Endodermal cell (in vitro differentiated cells): ENCODE results near the gene SLC6A11. TPM values are rescaled to one million over a fixed set of nuclear protein-coding genes. Genes with fewer than 3 reads are reported as not detected.

Experiments
- DNase-seq: peaks from one replicate; pipeline ENCODE4 v3.0.0-alpha.2; 2017
- H3K27ac ChIP-seq: 2 replicates; pipeline ENCODE4 v1.5.1; 2013; ENCODE audit warnings: mild to moderate bottlenecking, low read depth, low read length, moderate library complexity
- H3K27me3 ChIP-seq: 2 replicates; pipeline ENCODE4 v1.6.1; 2013; ENCODE audit warnings: mild to moderate bottlenecking, low read length, moderate library complexity; ENCODE audit not compliant: insufficient read depth, control insufficient read depth, poor library complexity, severe bottlenecking
- H3K36me3 ChIP-seq: 2 replicates; pipeline ENCODE4 v1.7.0; 2013; ENCODE audit warnings: mild to moderate bottlenecking, low read length, moderate library complexity; ENCODE audit not compliant: control insufficient read depth, insufficient read depth
- H3K4me1 ChIP-seq: one replicate; pipeline ENCODE4 v1.7.0; 2013; ENCODE audit warnings: low read length; ENCODE audit not compliant: control insufficient read depth, insufficient read depth
- H3K4me3 ChIP-seq: 2 replicates; pipeline ENCODE4 v1.5.1; 2013; ENCODE audit warnings: mild to moderate bottlenecking, low read length, moderate library complexity
- H3K9ac ChIP-seq: 2 replicates; pipeline ENCODE4 v1.6.1; 2013; ENCODE audit warnings: mild to moderate bottlenecking, low read length, moderate library complexity; ENCODE audit not compliant: poor library complexity, severe bottlenecking; ENCODE audit errors: extremely low read depth
- H3K9me3 ChIP-seq: 2 replicates; pipeline ENCODE4 v1.6.1; 2013; ENCODE audit warnings: mild to moderate bottlenecking, low read length, moderate library complexity; ENCODE audit not compliant: control insufficient read depth
- H3K27ac Mint-ChIP-seq: 2 replicates; pipeline ENCODE4 v1.8.0; 2020; ENCODE audit warnings: mixed read lengths
- H3K27me3 Mint-ChIP-seq: 2 replicates; pipeline ENCODE4 v1.8.0; 2021; ENCODE audit warnings: mild to moderate bottlenecking, mixed read lengths; ENCODE audit not compliant: insufficient read depth
- H3K36me3 Mint-ChIP-seq: 2 replicates; pipeline ENCODE4 v1.8.0; 2020; ENCODE audit warnings: low read depth, mixed read lengths
- H3K4me1 Mint-ChIP-seq: 2 replicates; pipeline ENCODE4 v1.8.0; 2020; ENCODE audit warnings: mixed read lengths
- H3K4me3 Mint-ChIP-seq: 2 replicates; pipeline ENCODE4 v1.8.0; 2020; ENCODE audit warnings: mild to moderate bottlenecking, moderate library complexity, mixed read lengths
- H3K9me3 Mint-ChIP-seq: 2 replicates; pipeline ENCODE4 v1.8.0; 2020; ENCODE audit warnings: mild to moderate bottlenecking, mixed read lengths
- WGBS, 2 experiments: methylation state at CpG; one replicate each; pipeline versions ENCODE4 v1.1.5 to v1.1.7; 2013; ENCODE audit warnings: missing lambda C conversion rate in 2 of 2, mixed read lengths in 1 of 2; ENCODE audit not compliant: insufficient coverage in 1 of 2, insufficient read length in 1 of 2; 5-methylcytosine and 5-hydroxymethylcytosine counted together
- total RNA-seq, 2 donors: library from RNA; stranded (reverse); fragmentation: NEBNext Ultra II Directional in 1 of 2; extraction: Animal tissue kit (Norgen Biotek cat#: 25700) in 1 of 2; gene quantifications; 2 replicates in 1 of 2; 3 replicates in 1 of 2; pipeline ENCODE4 v1.2.1, GENCODE V29; 2021
- TF ChIP-seq, protein P1 (sequence below): fragments of 200-600 bp; sonication (generic); conservative IDR thresholded peaks from 2 replicates; pipeline ENCODE4 v1.5.0; 2021; ENCODE audit warnings: antibody characterized with exemption, mild to moderate bottlenecking

SLC6A11 gene
- total RNA-seq, 2 donors from 2014 or later, result 0.27 to 0.73 TPM

- H3K4me3 ChIP-seq, result no peak overlapping the region
- TF ChIP-seq, protein P1, sequence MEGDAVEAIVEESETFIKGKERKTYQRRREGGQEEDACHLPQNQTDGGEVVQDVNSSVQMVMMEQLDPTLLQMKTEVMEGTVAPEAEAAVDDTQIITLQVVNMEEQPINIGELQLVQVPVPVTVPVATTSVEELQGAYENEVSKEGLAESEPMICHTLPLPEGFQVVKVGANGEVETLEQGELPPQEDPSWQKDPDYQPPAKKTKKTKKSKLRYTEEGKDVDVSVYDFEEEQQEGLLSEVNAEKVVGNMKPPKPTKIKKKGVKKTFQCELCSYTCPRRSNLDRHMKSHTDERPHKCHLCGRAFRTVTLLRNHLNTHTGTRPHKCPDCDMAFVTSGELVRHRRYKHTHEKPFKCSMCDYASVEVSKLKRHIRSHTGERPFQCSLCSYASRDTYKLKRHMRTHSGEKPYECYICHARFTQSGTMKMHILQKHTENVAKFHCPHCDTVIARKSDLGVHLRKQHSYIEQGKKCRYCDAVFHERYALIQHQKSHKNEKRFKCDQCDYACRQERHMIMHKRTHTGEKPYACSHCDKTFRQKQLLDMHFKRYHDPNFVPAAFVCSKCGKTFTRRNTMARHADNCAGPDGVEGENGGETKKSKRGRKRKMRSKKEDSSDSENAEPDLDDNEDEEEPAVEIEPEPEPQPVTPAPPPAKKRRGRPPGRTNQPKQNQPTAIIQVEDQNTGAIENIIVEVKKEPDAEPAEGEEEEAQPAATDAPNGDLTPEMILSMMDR, result no peak
- 87 to 91% methylated on average over 8 to 10 of the region's 10 CpGs for whole genome bisulfite sequencing, 2 experiments
These were observed 830 bp downstream of the SLC6A11 start for GRCh38 chr3:10816863-10817253.

DNA sequence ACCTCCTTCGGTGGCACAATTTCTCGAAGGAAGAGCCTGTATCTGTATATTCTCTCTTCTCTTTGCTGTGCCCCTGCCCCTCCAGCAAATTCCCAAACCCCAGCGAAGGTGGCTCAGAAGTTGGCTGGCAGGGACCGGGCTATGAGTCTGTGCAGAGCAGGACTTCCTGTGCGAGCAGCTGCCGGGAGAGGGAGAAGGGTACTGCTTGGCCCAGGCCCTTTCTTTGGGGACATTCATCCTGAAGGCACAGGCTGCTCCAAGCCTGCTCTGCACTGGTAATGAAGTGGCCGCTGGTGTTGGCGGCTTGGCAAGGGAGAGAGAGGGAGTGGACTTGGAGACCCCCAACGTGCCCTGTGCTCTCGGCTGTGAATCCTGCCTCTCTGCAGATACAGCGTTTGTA lies 1.5 kb downstream of the SLC6A11 start:
- H3K4me3 ChIP-seq, result no peak overlapping the region
- 72 to 78% methylated on average over 7 to 11 of the region's 11 CpGs for WGBS, 2 experiments
- no peak overlapping the region for H3K9ac ChIP-seq
- H3K36me3 ChIP-seq, result no peaks in the 10 kb centered on the region
- no peaks in the 10 kb centered on the region for H3K9me3 ChIP-seq
- no peaks in the 10 kb centered on the region for H3K4me1 ChIP-seq
- Mint-ChIP-seq H3K4me3 (no peak overlapping the region), H3K4me1 (no peaks in the 10 kb centered on the region), H3K27ac (no peak overlapping the region), H3K36me3 (no peaks in the 10 kb centered on the region), H3K9me3 (no peaks in the 10 kb centered on the region), H3K27me3 (peaks cover 67% of the 10 kb centered on the region)
- peaks cover 50% of the 10 kb centered on the region for H3K27me3 ChIP-seq
- no peak overlapping the region for H3K27ac ChIP-seq
- TF ChIP-seq, protein P1, result no peak
- peak; percentile 52 for DNase-seq

More at GRCh38 chr3:10816863-10817253, 830 bp downstream of the SLC6A11 start:
- no peaks in the 10 kb centered on the region for H3K4me1 ChIP-seq
- no peak overlapping the region for H3K9ac ChIP-seq
- H3K27ac ChIP-seq, result no peak overlapping the region
- Mint-ChIP-seq H3K4me3 (peak overlapping the region; percentile 47), H3K4me1 (no peaks in the 10 kb centered on the region), H3K36me3 (no peaks in the 10 kb centered on the region), H3K27ac (no peak overlapping the region), H3K27me3 (peaks cover 69% of the 10 kb centered on the region), H3K9me3 (no peaks in the 10 kb centered on the region)
- H3K9me3 ChIP-seq, result no peaks in the 10 kb centered on the region
- peaks cover 50% of the 10 kb centered on the region for H3K27me3 ChIP-seq
- H3K36me3 ChIP-seq, result no peaks in the 10 kb centered on the region
- no peak for DNase-seq

GRCh38 chr3:10822055-10822454 lies 6.0 kb downstream of the SLC6A11 start:
- Mint-ChIP-seq H3K4me1 (no peaks in the 10 kb centered on the region), H3K27me3 (peaks cover 33% of the 10 kb centered on the region), H3K4me3 (no peak overlapping the region), H3K27ac (no peak overlapping the region), H3K36me3 (no peaks in the 10 kb centered on the region), H3K9me3 (no peaks in the 10 kb centered on the region)
- no peaks in the 10 kb centered on the region for H3K36me3 ChIP-seq
- no peak for DNase-seq
- no peak overlapping the region for H3K27ac ChIP-seq
- no peaks in the 10 kb centered on the region for H3K4me1 ChIP-seq
- no peaks in the 10 kb centered on the region for H3K9me3 ChIP-seq
- H3K9ac ChIP-seq, result no peak overlapping the region
- WGBS, 2 experiments, result 92 to 93% methylated on average over 3 to 5 of the region's 5 CpGs
- H3K27me3 ChIP-seq, result peaks cover 17% of the 10 kb centered on the region
- H3K4me3 ChIP-seq, result no peak overlapping the region
- TF ChIP-seq, protein P1, result no peak
